Activated naive CD8-positive, alpha-beta T cell treated with anti-CD3 and anti-CD28 coated beads, Interleukin-2, amount 50 U/mL, for 24 hours (primary cell): ENCODE data around the gene ANKRD29.

Experiments
- ATAC-seq: fragments of 150-1000 bp; cut with Tn5 transposase; one replicate; pipeline ENCODE4 v1.10.0; 2021
- DNase-seq: peaks from one replicate; pipeline ENCODE4 v3.0.0; 2021
- H3K27ac Mint-ChIP-seq: one replicate; pipeline ENCODE4 v1.8.0; 2021; ENCODE audit warnings: mild to moderate bottlenecking, mixed read lengths
- H3K27me3 Mint-ChIP-seq: one replicate; pipeline ENCODE4 v1.8.0; 2021; ENCODE audit warnings: mixed read lengths
- H3K36me3 Mint-ChIP-seq: one replicate; pipeline ENCODE4 v1.8.0; 2021; ENCODE audit warnings: low read depth, mixed read lengths
- H3K4me1 Mint-ChIP-seq: one replicate; pipeline ENCODE4 v1.8.0; 2021; ENCODE audit warnings: mixed read lengths
- H3K4me3 Mint-ChIP-seq: one replicate; pipeline ENCODE4 v1.8.0; 2021; ENCODE audit warnings: mild to moderate bottlenecking, moderate library complexity, mixed read lengths
- H3K9me3 Mint-ChIP-seq: one replicate; pipeline ENCODE4 v1.8.0; 2021; ENCODE audit warnings: mixed read lengths

Gene ANKRD29

DNA sequence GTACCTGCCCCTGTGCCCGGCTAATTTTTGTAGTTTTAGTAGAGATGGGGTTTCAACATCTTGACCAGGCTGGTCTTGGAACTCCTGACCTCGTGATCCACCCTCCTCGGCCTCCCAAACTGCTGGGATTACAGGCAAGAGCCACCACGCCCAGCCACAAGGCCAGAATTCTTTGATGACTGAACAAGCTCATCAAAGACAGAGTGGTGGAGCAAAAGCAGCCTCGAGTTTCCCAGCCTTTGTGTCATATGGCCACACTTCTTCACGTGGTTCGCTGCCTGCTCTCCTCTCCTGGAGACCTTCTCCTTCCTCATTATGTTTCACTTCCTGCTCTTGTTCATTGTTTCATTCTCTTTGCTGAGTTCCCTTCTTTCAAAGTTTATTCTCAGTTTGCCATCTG lies 66.5 kb downstream of the ANKRD29 start:
- H3K4me3 Mint-ChIP-seq = no peak overlapping the region
- ATAC-seq (no peak), DNase-seq (no peak)
- no peaks in the 10 kb centered on the region for H3K27me3 Mint-ChIP-seq
- no peaks in the 10 kb centered on the region for H3K4me1 Mint-ChIP-seq
- H3K27ac Mint-ChIP-seq = no peak overlapping the region
- H3K9me3 Mint-ChIP-seq = no peaks in the 10 kb centered on the region
- no peaks in the 10 kb centered on the region for H3K36me3 Mint-ChIP-seq

DNA sequence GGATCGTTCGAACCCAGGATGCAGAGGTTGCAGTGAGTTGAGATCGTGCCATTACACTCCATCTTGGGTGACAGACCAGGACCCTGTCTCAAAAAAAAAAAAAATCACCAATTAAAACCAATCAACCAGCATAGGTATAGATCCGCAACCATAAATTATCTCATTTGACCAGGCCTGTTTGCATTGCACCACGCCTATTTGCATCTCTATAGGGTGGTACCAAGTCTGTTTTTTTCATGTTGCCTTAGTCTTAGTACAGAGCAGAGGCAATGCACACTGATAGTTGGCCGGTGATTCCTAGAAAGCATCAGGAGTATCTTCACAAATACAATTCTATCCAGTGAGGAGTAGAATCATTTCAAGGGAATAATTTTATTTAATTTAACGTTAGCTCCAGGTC lies 67.1 kb downstream of the ANKRD29 start:
- Mint-ChIP-seq H3K27me3 (no peaks in the 10 kb centered on the region), H3K27ac (no peak overlapping the region), H3K36me3 (no peaks in the 10 kb centered on the region), H3K9me3 (no peaks in the 10 kb centered on the region), H3K4me1 (no peaks in the 10 kb centered on the region), H3K4me3 (no peak overlapping the region)
- DNase-seq = no peak
- no peak for ATAC-seq

DNA sequence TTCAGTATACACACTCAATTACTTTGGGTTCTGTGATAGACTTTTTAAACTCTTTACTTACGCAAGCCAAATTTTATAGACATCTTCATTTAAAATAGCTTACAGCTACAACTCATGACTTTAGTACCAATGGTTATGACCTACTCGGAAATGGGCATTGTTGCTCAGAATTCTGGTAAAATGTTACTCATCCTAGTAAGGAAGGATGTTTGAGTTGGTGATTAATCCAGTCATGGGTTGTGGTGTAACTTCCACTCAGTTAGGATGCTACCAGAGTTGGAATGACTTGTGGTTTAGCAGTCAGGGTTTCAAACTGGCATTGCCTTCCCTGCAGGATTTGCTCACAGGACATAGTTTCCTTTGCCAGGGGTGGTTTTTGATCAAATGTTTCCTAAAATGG lies 69.0 kb downstream of the ANKRD29 start:
- Mint-ChIP-seq H3K27ac (no peak overlapping the region), H3K4me1 (no peaks in the 10 kb centered on the region), H3K9me3 (no peaks in the 10 kb centered on the region), H3K4me3 (no peak overlapping the region), H3K27me3 (no peaks in the 10 kb centered on the region), H3K36me3 (no peaks in the 10 kb centered on the region)
- no peak for ATAC-seq
- no peak for DNase-seq

DNA sequence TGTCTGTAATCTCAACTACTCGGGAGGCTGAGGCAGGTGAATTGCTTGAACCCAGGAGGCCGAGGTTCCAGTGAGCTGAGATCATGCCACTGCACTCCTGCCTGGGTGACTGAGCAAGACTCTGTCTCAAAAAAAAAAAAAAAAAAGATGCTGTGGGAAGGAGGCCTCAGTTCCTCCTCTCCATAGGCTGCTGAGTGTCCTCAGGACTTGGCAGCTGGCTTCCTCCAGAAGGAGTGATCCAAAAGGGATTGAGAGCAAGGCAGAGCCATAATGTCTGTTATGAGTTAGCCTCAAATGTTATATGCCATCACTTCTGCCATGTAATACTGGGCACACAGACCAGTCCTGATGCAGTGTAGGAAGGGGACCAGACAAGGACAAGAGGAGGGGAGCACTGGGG lies 69.8 kb downstream of the ANKRD29 start:
- Mint-ChIP-seq H3K4me3 (no peak overlapping the region), H3K9me3 (no peaks in the 10 kb centered on the region), H3K27me3 (no peaks in the 10 kb centered on the region), H3K36me3 (no peaks in the 10 kb centered on the region), H3K4me1 (no peaks in the 10 kb centered on the region), H3K27ac (no peak overlapping the region)
- no peak for DNase-seq
- ATAC-seq = no peak

DNA sequence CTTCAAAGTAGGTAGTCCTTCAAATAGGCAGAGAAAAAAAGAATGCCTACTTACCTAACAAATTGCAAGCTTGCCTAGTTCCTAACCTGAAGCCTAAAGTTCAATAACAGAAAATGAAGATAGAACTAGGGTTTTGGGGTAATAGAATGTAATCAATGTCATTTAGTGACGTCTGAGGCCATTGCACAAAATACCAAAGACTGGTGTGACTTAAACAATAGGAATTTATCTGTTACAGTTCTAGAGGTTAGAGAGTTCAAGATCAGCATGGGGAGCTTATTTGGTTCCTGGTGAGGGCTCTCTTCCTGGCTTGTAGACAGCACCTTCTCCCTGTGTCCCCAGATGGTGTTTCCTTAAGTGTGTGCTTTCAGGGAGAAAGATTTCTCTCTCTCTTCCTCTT lies 71.7 kb downstream of the ANKRD29 start:
- H3K4me1 Mint-ChIP-seq = peaks cover 8% of the 10 kb centered on the region
- no peak overlapping the region for H3K27ac Mint-ChIP-seq
- DNase-seq = no peak
- H3K9me3 Mint-ChIP-seq = no peaks in the 10 kb centered on the region
- ATAC-seq = no peak
- no peaks in the 10 kb centered on the region for H3K27me3 Mint-ChIP-seq
- no peaks in the 10 kb centered on the region for H3K36me3 Mint-ChIP-seq
- no peak overlapping the region for H3K4me3 Mint-ChIP-seq

DNA sequence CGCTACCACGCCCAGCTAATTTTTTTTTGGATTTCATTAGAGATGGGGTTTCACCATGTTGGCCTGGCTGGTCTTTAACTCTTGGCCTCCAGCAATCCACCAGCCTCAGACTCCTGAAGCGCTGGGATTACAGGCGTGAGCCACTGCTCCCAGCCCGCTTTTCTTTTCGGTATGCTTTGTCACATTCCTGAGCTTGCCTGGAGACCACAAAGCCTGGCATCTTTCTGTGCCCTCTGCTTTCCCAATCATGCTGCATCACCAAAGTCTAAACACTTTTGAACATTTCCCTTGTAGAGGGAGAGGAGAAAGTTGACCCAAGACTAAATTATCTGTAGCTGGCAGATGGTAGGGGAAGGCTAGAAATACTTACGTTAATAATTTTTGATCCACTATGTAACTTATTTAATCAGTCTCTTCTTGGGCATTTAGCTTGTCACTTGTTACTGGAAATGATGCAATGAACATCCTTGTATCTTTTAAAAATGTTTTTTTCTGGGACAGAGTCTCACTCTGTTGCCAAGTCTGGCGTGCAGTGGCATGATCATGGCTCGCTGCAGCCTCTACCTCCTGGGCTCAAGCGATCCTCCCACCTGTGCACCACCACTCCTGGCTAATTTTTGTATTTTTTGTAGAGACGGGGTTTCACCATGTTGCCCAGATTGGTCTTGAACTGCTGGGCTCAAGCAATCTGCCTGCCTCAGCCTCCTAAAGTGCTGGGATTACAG lies 73.7 kb downstream of the ANKRD29 start:
- Mint-ChIP-seq H3K27ac (no peak overlapping the region), H3K36me3 (peaks cover 1% of the 10 kb centered on the region), H3K4me3 (no peak overlapping the region), H3K4me1 (peaks cover 19% of the 10 kb centered on the region), H3K27me3 (no peaks in the 10 kb centered on the region), H3K9me3 (no peaks in the 10 kb centered on the region)
- DNase-seq = no peak
- ATAC-seq = no peak

DNA sequence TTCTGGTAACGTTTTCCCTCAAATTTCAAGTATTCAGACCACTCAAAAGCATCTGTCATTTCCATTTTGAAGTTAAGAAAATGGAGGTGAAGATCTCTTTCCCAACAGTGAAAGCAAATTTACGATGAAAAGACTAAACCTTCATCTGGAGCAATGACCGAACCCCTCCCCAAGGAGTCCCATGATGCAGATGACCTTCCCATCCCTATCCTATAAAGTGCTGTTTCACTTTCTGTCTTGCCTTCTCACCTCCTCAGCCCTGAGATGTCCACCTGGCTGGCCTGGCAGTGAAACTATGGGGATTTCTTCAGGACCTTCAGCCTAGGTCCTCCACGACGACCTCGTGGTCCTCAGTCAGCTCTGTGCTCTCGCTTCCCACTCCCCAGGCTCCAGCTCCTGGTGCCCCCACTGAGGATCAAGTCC lies 75.5 kb downstream of the ANKRD29 start:
- Mint-ChIP-seq H3K27ac (peak overlapping the region; percentile 89), H3K27me3 (no peaks in the 10 kb centered on the region), H3K4me3 (peak overlapping the region; percentile 91), H3K36me3 (peaks cover 5% of the 10 kb centered on the region), H3K9me3 (no peaks in the 10 kb centered on the region), H3K4me1 (peaks cover 31% of the 10 kb centered on the region)
- DNase-seq (no peak), ATAC-seq (no peak)

DNA sequence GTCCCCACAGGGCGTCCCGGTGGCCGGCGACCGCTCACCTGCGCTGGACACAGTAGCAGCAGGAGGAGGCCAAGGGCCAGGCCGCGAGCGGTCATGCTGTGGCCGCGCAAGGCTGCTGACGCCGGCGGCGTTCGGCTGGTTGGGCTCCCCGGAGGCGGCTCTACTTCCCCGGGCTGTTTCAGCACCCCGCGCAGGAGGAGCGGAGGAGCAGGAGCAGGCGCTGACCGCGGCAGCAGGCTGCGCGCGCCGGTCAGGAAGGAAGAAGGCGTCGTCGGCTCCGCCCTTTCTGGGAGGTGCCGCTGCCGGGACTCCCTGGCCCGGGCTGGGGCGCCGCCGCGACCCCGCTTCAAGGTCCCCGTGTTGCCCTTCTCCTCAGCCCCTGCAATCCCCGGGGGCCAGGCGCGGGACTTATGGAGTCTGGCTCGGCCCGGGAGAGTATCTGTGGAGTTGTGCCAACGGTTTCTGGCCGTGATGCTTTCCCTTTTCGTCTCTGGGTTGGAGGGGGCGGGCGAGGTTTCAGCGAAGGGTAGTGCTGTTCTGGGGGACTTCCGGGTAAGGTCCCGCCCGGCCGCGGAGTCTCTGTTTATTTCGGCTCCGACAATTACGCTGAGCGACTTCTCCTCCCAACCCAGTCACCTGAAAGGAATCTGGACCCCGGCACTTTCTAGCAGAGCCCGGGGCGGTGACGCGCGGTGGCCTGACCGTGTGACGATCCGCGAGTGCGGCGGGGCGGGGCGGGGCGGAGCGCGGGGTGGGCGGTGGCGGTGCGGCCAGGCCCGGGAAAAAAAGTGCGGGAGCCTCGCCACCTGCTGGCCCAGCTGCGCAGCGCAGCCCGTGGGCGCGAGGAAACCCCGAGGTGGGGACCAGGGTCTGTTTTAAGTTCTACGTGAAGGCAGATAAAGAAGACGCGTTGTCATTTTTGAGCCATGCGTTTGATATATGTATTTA lies 76.2 kb downstream of the ANKRD29 start, which contains the start of gene NPC1:
TSS of gene NPC1 (minus strand) at position 258 of the 948 bp plus-strand sequence. CDS start at position 95, 163 bp downstream.
- Mint-ChIP-seq H3K4me1 (peaks cover 38% of the 10 kb centered on the region), H3K27ac (peak within 1 kb of the TSS; percentile 89), H3K9me3 (no peaks in the 10 kb centered on the region), H3K36me3 (peaks cover 11% of the 10 kb centered on the region), H3K27me3 (no peaks in the 10 kb centered on the region), H3K4me3 (peak within 1 kb of the TSS; percentile 91)
- peak; percentile 94 for ATAC-seq
- peak; percentile 93 for DNase-seq

DNA sequence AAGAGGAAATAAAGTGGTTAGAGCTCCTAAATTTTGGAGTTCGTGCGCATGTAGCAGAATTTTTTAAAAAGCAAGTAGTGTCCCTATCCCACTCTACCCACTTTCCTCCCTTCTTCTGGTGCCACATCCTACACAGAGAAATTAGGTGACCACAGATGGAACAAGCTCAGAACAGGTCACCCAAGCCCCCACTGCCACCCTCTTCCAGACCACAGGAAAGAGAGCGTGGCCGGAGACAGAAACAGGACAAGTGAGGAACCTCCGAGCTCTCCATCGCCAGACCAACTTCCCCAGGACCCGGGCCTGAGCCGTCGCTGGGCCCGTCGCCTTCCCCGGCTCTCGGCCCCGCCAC lies 76.8 kb downstream of the ANKRD29 start:
- Mint-ChIP-seq H3K27me3 (no peaks in the 10 kb centered on the region), H3K4me3 (peak overlapping the region; percentile 91), H3K27ac (peak overlapping the region; percentile 89), H3K4me1 (peaks cover 45% of the 10 kb centered on the region), H3K9me3 (no peaks in the 10 kb centered on the region), H3K36me3 (peaks cover 11% of the 10 kb centered on the region)
- ATAC-seq = no peak
- DNase-seq = no peak

DNA sequence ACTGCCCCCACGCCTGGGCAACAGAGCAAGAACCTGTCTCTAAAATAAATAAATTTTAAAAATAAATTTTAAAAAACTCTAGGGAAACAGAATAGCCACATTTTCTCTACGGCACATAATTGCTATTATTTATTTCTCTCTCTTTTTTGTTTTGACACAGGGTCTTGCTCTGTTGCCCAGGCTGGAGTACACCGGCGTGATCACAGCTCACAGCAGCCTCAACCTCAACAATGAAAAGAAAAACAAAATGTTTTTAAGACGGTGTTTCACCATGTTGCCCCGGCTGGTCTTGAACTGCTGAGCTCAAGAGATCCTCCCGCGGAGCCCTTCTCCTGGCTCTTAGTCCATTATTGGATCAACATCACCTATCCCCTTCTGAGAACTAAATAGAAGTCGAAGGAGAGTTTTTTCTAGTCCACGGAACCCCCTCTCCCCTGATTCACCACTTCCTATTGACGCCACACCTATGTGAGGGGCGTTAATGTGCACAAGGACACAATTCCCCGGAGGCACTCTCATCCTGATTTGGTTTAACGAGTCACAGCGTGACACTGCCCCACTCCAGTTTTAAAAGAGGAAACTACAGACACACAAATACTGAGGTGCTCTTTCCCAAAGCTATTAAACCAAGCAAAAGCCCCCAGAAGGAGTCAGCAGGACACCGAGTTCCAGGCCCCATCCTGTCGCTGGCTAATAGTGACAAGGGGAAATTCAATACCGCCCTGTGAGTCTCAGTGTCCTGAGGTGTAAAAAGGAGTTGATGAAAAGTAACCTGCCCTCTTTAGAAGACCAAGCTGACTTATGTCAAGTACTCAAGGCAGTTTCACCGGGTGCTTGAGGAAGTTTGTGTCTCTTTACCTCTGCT lies 77.5 kb downstream of the ANKRD29 start:
- H3K4me1 Mint-ChIP-seq = peaks cover 50% of the 10 kb centered on the region
- DNase-seq = peak; percentile 20

DNA sequence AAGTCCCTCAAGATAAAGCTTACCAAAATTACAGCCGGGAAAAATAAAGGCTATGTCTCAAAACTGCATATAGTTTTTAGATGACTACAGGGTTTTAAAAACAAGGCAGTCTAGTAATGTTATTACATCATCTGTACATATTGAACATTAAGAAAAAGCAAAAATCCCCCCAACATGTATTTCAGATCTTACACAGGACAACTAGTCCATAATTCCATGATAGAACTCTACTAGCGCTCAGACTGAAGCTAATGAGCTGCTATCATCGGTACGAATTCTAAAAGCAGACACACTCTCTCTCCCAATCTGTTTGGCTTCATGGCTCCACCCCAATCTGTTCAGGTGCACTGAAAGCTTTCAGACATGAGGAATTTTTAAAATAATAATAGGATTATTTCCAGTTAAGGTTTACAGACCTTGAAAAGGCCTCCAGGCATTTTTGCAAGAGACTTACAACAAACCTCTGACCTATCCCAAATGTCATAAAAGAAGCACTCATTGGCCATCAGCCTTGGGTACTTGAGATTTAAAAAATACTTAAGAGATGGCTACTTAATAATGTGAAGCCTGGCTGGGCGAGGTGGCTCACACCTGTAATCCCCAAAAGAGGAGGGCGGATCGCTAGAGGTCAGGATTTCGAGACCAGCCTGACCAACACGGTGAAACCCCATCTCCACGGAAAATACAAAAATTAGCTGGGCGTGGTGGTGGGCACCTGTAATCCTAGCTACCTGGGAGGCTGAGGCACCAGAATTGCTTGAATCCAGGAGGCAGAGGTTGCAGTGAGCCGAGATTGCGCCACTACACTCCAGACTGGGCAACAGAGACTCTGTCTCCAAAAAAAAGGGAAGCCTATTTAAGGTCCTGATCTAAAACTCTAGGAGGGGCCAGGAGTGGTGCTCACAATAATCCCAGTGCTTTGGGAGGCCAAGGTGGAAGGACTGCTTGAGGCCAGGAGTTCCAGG lies 78.4 kb downstream of the ANKRD29 start:
- Mint-ChIP-seq H3K4me1 (peaks cover 54% of the 10 kb centered on the region), H3K27ac (no peak overlapping the region), H3K27me3 (no peaks in the 10 kb centered on the region)

More for the DNA sequence above, 77.5 kb downstream of the ANKRD29 start:
- ATAC-seq = no peak
- no peaks in the 10 kb centered on the region for H3K9me3 Mint-ChIP-seq
- peaks cover 11% of the 10 kb centered on the region for H3K36me3 Mint-ChIP-seq
- peak overlapping the region; percentile 91 for H3K4me3 Mint-ChIP-seq
- peak overlapping the region; percentile 89 for H3K27ac Mint-ChIP-seq
- H3K27me3 Mint-ChIP-seq = no peaks in the 10 kb centered on the region

DNA sequence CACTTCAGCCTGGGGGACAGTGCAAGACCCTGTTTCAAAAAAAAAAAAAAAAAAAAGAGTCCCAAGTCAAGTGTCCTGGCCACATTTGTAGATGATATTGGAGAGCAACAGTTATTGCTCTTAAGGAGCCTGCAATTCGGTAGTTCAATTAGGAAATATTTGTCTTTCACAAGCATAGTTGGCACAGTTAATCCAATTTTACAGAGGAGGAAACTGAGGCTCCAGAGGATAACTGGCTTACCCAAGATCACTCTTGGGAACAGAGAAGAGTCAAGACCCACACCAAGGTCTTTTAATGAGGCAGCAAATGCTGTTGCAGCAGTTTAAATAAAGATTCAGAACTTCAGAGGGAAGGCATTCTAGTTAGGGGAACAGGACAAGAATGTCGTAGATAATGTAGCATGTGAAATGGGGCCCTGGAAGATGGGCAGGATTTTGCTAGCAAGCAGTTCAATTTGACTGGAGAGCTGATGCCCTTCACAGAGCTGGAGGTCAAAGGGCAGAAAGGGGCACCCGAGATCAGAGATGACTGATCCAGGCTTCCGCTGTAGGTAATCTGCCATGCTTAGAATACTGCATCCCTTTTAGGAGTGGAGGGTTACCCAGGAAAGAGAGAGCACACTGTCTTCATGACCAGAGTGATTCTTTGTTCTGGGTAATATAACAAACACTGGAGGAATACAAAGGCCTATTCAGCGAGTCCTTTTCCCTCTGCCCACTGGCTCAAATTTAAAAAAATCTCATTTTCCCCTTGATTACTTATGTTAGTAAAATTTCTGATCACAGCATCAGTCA lies 79.4 kb downstream of the ANKRD29 start:
- ATAC-seq (no peak), DNase-seq (no peak)
- H3K36me3 Mint-ChIP-seq = peaks cover 11% of the 10 kb centered on the region
- H3K27me3 Mint-ChIP-seq = no peaks in the 10 kb centered on the region
- no peak overlapping the region for H3K27ac Mint-ChIP-seq
- peaks cover 61% of the 10 kb centered on the region for H3K4me1 Mint-ChIP-seq
- H3K4me3 Mint-ChIP-seq = no peak overlapping the region
- no peaks in the 10 kb centered on the region for H3K9me3 Mint-ChIP-seq

More for the DNA sequence above, 78.4 kb downstream of the ANKRD29 start:
- Mint-ChIP-seq H3K4me3 (peak overlapping the region; percentile 91), H3K36me3 (peaks cover 11% of the 10 kb centered on the region), H3K9me3 (no peaks in the 10 kb centered on the region)
- ATAC-seq (no peak), DNase-seq (no peak)
